HG03103 (cell line): ENCODE measurements around the gene AJM1.
"Not testable (repeated sequence)": the region's sequence is repeated elsewhere in the genome, so short reads cannot be mapped to it uniquely, and the experiment has no call there.

ENCODE experiments used
- ATAC-seq: cut with Tn5 transposase; IDR thresholded peaks from one replicate; pipeline ENCODE4 v1.9.1; 2021; ENCODE audit warnings: low read depth; ENCODE audit not compliant: unreplicated experiment

AJM1 gene

DNA sequence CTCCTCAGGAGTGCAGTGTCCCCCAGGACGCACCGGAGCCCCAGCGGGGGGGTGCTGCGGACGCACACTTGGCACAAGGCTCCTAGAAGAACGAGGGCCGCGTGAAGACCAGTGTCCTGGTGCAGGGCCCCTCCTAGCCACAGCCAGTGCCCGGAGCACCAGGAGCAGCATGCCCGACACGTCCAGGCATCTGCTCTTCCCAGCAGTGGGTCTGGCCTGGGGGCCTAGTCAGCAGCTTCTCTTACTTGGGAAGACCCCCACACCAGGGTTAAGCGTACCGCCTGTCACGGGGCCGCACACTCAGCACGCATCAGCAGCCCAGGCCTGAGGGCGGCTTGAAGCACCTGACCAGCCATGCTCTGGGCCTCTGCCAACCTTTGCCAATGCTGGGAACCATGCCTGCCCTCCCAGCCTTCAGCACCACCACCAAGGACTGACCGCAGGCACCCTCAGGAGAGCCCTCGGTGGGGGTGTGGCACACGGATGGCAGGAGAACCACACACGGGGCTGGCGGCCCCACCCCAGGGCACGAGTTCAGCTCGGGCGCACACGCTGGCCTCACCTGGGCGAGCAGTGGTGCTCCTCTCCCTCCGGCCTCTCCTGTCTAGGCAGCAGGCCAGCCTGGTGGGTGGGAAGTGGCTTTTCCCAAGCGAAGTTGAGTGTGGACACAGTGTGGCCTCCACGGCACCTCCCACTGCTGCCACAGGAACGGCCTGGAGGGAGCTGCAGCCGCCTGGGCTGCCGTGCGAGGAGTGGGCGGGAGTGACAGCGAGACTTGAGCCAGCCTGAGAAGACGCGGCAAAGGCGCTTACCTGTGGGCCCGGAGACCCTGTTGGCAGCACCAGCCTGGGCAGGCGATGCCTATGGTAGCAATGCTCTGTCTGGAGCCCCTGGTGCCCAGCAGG is 12.0 kb upstream of the AJM1 start:
- ATAC-seq, result no peak

DNA sequence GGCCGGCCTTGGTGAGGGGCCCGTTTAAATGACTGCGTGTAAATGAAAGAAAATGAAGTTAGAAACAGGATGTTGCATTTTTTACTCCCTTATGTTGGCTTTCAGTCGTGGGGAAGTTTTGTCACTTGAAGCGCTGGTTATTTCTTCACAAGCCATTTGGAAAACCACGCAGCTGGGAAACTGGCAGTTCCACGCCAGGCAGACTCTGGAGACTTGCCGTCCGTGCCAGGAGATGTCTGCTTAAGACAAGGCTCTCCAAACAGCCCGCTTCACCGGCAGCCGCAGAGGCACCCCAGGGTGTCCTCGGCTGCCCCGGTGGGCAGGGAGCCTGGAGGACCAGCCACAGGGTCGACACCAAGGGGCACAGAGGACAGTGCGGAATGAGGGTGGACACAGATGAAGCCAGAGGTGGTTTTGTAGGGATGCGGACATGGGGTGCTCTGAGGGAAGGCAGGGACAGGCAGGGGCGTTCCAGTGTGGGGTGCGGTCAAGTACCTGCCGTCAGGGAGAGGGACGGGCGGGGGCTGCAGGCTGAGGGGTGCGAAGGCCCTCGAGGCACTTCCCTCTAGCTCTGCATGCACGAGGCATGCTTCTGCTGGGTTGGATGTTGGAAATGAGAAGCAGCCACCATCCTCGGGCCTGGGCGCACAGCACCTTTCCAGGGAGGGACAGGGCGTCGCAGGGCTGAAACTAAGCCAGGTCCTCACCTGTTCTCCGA is 11.1 kb upstream of the AJM1 start:
- no peak for ATAC-seq

DNA sequence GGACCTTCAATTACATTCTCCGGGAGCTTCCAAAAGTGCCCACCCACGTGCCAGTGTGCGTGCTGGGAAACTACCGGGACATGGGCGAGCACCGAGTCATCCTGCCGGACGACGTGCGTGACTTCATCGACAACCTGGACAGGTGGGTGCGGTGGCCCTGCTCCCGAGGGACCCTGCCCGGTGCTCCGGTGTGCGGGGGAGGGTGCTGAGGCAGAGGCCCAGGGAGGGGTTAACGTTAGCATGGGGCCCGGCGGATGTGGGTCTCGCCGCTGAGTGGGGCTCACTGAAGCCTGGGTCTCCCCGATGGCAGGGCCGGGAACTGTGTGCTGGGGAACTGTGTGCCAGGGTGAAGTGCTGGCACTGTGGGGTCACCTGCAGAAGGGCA is 10.6 kb upstream of the AJM1 start:
- no peak for ATAC-seq

DNA sequence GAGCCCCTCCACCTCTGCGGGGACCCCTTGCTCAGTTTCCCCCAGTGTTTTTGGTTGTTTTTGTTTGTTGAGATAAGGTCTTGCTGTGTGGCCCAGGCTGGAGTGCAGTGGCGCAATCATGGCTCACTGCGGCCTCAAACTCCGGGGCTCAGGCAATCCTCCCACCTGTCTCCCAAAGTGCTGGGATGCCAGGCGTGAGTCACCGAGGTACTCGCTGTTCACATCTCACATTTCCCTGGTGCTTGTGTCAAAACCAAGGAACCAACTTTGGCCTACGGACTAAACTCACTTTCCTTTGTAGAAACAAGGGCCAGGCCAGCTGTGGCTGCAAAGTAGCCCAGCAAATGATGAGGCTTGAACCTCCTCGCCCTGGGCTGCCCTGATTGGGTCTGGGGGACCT is 9.7 kb upstream of the AJM1 start:
- no peak for ATAC-seq

DNA sequence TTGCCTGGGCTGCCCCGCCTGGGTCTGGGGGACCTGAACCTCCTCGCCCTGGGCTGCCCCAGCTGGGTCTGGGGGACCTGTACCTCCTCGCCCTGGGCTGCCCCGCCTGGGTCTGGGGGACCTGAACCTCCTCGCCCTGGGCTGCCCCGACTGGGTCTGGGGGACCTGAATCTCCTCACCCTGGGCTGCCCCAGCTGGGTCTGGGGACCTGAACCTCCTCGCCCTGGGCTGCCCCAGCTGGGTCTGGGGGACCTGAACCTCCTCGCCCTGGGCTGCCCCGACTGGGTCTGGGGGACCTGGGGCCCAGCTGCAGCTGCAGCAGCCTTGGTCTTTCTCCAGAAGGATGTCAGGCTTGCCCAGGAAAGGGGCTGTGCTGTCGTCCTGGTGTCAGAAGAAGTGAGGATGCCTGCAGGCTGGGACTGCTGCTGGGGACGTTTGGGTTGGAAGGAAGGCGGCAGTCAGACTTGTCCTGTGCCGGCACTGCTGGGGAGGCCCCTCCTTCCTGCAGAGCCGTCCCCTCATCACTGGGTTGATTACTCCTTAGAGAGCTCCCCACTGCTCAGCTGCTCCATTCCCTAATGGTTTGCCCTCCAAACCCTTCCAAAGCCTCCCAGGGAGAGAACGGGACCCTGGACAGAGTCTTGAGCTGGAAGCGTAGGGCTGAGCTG is 8.8 kb upstream of the AJM1 start:
- not testable (repeated sequence) for ATAC-seq

DNA sequence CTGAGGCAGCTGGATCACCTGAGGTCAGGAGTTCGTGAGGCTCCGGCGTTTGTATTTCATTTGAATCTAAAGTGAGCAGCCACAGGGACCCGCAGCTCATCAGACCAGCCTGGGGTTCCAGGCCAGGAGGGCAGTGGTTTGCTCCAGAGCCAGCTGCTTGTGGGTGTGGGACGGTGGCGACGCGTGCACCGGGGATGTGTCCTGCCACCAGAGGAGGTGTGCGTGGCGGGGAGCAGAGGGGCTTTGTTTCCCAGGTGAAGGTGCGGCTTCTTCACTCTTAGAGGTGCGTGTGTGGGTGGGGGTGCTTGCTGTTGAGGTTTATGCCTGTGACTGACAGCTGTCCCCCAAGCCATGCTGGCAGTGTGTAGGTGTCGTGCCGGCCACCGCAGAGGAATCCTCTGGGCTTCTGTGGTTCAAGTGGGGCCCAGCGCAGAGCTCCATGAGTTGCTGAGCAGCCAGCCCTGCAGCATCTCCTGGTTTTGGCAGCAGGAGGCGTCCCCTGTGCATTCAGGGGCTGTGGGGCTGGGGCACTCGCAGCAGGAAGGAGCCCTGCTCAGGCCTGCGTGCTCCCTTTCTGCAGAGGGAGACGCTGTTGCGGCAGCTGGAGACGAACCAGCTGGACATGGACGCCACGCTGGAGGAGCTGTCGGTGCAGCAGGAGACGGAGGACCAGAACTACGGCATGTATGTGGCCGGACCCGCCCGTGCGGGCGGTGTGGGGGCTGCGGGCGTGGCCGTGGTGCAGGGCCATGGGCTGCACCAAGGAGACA is 6.9 kb upstream of the AJM1 start:
- ATAC-seq, result no peak

DNA sequence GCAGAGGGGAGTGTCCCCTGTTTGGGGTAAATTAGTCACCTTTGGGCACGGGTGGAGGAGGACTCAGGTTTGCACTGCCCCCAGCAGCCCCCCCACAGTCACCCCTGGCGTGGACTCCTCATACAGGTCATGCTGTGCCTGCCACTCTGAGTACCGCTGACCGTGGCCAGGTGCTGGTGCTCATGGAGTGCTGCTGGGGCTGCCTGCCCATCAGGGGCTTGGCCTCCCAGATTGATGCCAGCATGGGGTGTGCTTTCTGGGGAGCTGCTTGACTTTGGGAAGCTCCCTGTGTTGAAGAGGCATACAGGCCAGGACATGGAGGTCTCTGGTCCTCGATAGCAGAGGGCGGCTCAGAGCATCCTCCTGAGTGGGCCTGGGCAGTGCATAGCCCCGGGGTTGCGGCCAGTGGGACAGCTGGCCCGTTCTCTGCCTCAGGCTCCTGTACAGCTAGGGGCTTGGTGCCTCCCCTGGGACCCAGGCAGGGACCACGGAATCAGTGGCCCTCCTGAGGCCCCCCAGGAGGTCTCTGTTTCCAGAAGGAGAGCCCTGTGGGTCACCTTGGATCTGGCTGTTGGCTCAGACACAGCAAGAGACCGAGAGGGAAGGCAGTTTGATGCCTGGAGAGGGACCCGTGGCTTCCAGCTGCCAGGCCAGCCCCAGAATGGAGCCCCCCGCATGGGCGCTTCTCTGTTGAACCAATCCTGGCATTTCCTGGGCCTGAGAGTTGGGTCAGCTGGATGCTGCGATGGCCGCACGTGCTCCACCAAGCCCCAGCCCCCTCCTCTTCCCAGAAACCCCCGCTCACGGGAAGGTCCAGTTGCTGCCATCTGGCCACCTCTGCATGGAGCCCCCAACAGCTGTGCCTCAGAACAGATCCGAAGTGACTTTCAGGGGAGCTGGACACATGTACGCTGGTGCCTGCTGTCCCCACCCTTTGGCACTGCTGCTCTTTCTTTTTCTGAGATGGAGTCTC is 6.1 kb upstream of the AJM1 start:
- ATAC-seq, result no peak

DNA sequence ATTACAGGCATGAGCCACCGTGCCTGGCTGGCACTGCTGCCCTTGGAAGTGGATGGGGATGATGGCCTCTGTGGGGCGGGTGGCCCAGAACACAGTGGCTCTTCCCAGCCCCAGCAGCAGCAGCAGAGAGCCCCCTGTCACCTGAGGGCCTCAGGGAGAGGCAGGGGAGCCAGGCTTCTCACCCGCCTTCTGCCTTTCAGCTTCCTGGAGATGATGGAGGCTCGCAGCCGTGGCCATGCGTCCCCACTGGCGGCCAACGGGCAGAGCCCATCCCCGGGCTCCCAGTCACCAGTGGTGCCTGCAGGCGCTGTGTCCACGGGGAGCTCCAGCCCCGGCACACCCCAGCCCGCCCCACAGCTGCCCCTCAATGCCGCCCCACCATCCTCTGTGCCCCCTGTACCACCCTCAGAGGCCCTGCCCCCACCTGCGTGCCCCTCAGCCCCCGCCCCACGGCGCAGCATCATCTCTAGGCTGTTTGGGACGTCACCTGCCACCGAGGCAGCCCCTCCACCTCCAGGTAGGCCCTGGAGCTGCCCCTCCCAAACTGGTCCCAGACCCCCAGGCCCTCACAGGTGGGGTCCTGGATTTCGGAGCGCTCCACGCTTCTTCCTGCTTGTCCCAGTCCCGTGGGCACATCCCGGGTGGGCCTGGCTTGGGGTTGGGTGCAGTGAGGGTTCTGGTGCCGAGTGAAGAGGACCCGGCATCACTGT is 5.0 kb upstream of the AJM1 start:
- ATAC-seq, result no peak

DNA sequence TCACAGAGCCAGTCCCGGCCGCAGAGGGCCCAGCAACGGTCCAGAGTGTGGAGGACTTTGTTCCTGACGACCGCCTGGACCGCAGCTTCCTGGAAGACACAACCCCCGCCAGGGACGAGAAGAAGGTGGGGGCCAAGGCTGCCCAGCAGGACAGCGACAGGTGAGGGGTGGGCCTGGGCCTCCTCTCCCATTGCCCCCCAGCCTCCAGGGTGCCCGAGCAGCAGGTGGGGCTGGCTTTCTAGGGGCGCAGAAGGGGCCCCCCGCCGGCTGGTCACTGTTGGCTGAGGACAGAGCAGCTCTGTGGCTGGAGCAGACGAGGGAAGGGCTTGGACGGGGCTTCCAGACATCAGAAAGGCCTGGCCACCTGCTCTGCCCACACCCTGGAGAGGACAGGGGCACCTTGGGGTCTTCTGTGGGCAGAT is 4.4 kb upstream of the AJM1 start:
- not testable (repeated sequence) for ATAC-seq

DNA sequence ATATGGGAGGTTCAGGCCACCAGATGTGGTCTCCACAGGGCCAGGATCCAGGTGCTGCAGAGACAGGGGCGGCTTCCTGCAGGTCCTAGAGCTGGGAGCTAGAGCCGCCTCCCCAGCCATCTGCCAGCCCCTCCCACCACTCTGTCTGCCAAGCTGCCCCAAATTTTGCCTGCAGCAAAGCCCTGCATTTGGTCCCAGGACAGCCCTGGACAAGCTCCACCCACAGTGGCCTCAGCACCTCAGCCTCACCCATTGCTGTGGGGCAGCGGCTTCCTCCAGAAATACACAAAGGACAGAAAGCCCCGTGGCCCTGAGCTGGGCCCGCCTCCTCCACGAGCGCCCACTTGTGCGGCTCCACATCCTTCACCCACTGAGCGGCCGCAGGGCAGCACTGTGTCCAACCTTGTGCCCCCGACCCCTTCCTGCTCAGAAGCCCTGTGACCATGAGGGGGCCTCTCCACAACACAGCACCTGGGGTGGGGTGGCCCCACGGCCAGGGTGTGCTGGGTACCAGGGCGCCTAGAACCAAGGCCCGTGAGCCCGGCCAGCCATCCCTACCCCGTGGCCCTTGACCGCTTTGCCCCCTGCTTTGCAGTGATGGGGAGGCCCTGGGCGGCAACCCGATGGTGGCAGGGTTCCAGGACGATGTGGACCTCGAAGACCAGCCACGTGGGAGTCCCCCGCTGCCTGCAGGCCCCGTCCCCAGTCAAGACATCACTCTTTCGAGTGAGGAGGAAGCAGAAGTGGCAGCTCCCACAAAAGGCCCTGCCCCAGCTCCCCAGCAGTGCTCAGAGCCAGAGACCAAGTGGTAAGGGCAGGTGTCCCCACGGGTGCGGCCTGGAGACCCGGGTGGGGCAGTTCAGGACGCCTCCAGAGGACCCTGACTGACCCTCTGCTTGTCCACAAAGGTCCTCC is 3.7 kb upstream of the AJM1 start:
- ATAC-seq, result no peak

DNA sequence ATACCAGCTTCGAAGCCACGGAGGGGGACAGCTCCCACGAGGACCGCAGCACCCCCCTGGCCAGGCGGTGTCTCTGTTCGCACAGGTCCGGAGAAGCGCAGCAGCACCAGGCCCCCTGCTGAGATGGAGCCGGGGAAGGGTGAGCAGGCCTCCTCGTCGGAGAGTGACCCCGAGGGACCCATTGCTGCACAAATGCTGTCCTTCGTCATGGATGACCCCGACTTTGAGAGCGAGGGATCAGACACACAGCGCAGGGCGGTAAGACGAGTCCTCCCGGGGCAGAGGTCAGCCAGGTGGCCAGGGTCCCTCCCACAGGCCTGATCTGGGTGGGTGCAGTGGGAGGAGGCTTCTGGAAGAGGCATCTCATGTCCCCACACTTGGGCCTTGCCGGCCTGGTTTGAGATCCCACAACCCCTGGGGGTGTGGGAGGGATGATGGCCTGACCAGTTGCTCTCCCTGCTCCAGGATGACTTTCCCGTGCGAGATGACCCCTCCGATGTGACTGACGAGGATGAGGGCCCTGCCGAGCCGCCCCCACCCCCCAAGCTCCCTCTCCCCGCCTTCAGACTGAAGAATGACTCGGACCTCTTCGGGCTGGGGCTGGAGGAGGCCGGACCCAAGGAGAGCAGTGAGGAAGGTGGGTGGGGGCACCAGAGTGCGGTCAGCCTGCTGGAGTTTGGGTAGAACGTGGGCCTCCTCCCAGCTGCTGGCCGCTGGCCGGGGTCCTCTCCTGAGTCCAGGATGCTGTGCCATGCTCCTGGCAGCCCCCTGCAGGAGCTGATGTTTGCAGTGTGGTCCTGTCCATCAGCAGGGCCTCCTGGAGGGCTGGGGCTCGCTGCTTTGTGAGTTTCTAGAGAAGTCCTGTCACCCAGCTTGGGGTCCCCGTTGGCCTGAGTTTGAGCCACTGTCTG is 2.8 kb upstream of the AJM1 start:
- ATAC-seq, result no peak

DNA sequence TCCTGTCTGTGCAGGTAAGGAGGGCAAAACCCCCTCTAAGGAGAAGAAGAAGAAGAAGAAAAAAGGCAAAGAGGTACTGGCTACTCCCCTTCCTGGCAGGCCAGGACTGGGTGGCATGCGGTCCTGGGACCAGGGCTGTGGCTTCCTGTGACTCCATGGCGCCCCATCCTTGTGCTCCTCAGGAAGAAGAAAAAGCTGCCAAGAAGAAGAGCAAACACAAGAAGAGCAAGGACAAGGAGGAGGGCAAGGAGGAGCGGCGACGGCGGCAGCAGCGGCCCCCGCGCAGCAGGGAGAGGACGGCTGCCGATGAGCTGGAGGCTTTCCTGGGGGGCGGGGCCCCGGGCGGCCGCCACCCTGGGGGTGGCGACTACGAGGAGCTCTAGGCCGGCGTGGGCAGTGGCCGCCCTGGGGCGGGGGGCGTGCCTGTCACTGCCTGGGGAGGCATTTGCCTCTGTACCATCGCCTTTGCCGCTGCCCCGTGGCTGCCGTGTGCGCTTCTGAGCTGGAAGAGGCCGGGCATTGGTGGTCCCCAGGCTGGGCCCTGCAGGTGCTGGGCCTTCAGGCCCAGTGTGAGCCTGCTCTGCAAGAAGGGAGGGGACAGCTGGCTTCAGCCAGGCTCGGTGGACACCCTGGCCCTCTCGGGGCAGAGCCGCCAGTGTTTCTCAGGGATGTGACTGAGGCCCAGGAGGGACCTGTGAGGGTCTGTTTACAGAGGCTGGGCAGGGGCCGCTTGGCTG is 2.0 kb upstream of the AJM1 start:
- ATAC-seq, result no peak

DNA sequence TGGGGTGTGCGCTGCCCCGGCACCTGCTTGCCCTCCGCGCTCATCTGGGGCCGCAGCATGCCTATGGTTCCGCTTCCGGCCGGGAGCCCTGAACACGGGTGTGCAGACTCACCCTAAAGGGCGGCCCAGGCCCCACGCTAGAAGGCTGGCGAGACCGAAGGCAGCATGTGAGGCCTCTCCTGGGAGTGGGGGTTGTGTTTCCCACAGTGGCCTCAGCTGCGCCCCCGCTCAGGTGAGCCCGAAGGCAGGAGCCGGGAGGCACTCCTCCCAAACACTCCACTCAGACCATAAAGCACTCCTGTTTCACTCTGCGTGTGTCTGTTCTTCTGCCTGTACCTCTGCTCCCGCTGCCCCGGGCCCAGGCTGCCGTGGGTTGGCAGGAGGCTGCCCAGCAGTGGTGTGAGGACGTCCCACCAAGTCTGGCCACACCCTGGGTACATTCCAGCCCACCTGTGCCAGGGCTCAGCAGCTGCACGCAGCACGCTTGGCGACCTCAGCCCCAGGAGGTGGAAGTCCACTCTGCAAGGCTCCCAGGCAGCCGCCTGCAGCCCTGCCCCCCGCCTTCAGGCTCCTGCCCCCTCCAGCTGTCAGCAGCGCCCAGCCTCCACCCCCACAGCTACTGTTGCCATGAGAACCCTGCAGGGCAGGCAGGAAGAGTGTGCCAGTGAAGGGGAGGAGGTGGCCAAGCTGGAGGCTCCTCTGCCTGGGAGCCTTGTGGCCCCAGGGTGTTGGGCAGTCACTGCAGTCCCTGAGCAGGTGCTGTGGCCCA is 1.2 kb upstream of the AJM1 start:
- ATAC-seq, result no peak

DNA sequence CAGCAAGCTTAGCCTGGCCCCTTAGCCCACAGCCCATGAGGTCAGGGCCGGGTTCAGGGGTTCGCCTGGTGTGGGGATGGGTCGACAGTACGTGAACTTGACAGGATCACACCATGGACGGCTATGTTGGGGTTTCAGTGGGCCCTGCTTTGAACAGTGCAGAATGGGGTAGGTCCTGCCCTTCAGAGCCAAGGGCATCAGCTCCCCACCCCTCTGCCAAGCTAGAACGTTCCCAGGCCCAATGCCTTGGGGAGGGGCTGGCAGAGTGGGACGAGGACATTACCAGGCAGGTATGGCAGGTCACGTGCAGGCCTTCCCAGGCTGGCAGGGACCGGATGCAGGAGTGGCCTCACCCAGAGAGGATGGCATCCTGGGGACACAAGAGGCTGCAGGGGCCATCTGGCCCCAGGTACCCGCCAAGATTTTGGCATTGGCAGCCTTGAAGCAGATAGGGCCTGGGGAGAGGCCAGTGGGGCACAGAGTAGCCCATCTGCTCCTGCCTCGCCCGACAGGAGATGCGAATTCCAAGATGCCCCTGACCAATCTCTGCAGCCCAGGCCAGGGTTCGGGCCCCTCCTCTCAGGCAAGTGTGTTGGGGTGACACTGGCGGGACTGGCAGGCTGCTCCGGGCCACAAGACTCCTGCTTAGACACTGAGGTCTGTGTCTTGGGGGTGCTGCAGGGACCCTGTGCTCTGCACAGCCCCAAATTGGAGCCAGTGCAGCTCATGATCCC is 465 bp upstream of the AJM1 start:
- ATAC-seq, result not testable (repeated sequence)
